ENCODE results near the gene KCNMA1. TPM values are rescaled to one million over a fixed set of nuclear protein-coding genes. Genes with fewer than 3 reads are reported as not detected.

The KCNMA1 gene
- total RNA-seq, 1 donor from 2014 or later, result 2.2 TPM

DNA sequence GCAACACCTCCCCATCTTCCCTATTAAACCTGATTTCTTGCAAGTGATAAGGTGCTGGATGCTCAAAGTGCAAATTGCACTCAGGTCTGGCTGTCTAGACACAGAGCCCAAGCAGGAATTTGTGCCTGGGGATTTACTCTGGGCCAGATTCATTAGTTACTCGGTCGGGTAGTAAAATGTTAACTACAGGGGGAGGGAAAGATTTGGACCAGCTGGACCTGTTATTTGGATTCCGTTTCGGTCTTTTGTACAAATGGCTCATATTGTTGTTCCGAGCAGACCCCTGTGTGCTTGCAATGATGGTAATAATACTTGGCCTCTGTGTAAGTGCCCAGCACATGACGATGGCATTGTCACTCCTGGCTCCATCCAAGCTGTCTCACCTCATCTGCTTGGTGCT is 609.6 kb downstream of the KCNMA1 start:
- DNase-seq (ENCODE audit: missing footprints), result no peak
- no peak for ATAC-seq
- intact Hi-C loops (cut with DNase I), result no loop called here

- intact Hi-C loops (cut with DNase I), result no loop called here
- DNase-seq (ENCODE audit: missing footprints), result no peak
- no peak for ATAC-seq
These were observed 610.0 kb downstream of the KCNMA1 start for GRCh38 chr10:77027576-77027975.

- DNase-seq (ENCODE audit: missing footprints) (no peak), ATAC-seq (no peak)
- intact Hi-C loops (cut with DNase I), result no loop called here
These were observed 610.5 kb downstream of the KCNMA1 start for GRCh38 chr10:77027141-77027540.

DNA sequence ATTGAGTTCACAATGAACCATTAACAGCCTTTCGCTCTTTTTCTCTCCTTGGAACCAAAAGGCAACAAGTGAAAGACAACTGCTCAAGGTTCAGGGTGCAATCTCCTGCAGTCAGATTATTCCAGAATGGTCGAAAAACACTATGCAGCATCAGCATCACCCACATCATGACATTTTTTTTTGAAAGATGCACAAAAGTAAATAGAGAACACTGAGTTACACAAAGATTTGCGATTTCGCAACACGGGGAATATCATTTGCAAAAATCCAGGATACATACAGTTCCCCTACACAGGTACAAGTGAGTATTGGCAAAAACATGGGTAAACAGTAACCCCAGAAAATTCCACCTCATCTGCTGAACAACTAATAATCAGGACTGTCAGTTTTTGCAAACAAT is 611.5 kb downstream of the KCNMA1 start:
- DNase-seq (ENCODE audit: missing footprints) (no peak), ATAC-seq (no peak)
- intact Hi-C loops (cut with DNase I), result no loop called here

DNA sequence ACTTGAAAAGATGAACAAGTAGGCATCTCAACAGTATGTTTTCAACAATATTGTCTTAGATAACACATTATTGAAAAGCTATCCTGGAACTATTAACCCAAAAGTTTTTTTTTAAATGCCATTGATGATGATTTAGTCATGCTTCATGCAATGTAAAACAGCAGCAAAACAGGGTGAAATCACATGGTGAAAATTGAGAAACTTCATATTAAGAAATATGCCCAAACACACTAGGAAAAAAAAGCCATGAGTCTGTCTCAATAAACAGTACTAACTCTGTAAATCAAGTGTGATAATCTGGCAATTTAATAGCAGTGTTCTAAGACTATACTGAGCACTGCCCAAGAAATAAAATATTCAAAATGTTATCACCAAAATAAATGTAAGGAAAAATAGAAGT is 613.1 kb downstream of the KCNMA1 start:
- intact Hi-C loops (cut with DNase I), result no loop called here
- no peak for ATAC-seq
- DNase-seq (ENCODE audit: missing footprints), result no peak

- intact Hi-C loops (cut with DNase I), result no loop called here
- no peak for DNase-seq (ENCODE audit: missing footprints)
- no peak for ATAC-seq
These were observed 614.2 kb downstream of the KCNMA1 start for GRCh38 chr10:77023396-77023795.

- ATAC-seq, result no peak
- DNase-seq (ENCODE audit: missing footprints), result no peak
- intact Hi-C loops (cut with DNase I), result no loop called here
These were observed 614.9 kb downstream of the KCNMA1 start for GRCh38 chr10:77022671-77023070.

- DNase-seq (ENCODE audit: missing footprints), result no peak
- no peak for ATAC-seq
- intact Hi-C loops (cut with DNase I), result no loop called here
These were observed 615.6 kb downstream of the KCNMA1 start for GRCh38 chr10:77021966-77022490.

DNA sequence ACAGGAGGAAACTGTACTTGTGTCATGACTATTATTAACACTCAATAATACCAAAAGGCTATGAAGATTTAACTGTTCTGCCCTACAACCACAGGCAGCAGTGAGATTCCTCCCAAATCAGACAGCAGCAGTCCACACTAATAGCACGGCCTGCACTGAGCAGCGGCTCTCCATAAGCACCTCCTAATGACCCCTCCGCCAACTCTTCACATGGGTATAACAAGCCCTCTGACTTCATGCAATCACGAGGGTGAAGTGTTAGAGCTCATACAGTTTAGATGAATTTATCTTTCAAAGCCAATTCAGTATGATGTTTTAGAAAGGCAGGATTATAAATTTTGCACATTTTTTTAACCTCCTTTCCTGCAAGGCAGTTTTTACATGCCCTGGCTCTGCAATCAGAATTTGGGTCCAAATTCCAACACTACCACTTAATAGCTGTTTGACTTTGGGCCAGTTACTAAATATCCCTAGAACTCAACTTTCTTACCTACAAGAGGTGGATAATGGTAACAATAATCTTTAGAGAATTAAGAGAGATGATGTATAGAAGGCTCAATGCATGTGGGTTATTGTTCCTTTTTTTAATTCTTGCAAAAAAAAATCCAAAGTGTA is 617.1 kb downstream of the KCNMA1 start:
- DNase-seq (ENCODE audit: missing footprints), result no peak
- no peak for ATAC-seq
- intact Hi-C loops (cut with DNase I), result no loop called here

DNA sequence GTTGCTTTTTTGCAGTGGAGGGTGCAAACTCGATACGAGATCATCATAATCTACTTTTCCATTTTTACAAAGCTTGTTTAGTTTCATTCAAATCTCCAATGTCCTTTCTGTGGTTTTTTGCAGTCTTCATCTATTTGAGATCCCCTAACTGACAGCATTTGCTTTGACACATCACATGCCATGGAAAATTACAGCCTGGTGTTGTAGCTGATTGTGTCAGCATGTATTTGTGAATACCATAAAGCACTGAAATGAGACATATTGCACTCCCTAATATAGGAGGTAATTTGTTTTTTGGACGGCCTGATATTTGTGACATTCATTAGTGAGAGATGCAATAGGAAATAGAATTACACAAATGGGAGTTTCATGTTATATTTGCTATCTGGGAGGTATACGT is 620.8 kb downstream of the KCNMA1 start:
- no peak for ATAC-seq
- intact Hi-C loops (cut with DNase I), result no loop called here
- DNase-seq (ENCODE audit: missing footprints), result no peak

DNA sequence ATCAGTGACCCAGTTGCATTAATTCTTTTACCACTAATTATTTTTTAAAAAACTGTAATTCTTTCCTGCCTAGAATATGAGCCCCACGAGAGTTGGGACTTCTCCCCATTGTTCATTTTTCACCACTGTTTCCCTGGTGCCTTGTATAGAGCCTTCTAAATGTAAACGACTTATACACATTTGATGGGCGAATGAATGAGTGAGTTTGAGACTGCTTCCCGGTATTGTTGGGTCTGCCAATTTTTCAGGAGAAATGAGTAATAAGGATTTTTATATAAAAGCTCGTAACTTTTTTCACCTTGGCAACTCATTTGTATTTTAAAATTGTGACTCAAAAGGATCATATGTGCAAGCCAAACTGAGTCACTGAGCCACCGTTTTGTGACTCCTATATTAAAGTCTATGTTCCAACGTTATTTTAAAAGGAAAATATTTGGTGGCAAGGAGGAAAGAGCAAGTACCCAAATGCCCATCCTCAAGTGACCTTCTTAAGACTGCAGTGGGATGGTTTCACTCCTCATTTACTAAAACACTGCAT is 621.3 kb downstream of the KCNMA1 start:
- intact Hi-C loops (cut with DNase I), result no loop called here
- ATAC-seq (no peak), DNase-seq (ENCODE audit: missing footprints) (no peak)

- DNase-seq (ENCODE audit: missing footprints) (no peak), ATAC-seq (no peak)
- intact Hi-C loops (cut with DNase I), result no loop called here
These were observed 622.2 kb downstream of the KCNMA1 start for GRCh38 chr10:77015360-77015759.

GRCh38 chr10:77012812-77013500 is 624.7 kb downstream of the KCNMA1 start:
- ATAC-seq (peak; percentile 65), DNase-seq (ENCODE audit: missing footprints) (no peak)
- intact Hi-C loops (cut with DNase I), result loop anchor here (1.0 kb wide), 1 partner anchor 57 kb away; no protein-coding TSS in a partner anchor

DNA sequence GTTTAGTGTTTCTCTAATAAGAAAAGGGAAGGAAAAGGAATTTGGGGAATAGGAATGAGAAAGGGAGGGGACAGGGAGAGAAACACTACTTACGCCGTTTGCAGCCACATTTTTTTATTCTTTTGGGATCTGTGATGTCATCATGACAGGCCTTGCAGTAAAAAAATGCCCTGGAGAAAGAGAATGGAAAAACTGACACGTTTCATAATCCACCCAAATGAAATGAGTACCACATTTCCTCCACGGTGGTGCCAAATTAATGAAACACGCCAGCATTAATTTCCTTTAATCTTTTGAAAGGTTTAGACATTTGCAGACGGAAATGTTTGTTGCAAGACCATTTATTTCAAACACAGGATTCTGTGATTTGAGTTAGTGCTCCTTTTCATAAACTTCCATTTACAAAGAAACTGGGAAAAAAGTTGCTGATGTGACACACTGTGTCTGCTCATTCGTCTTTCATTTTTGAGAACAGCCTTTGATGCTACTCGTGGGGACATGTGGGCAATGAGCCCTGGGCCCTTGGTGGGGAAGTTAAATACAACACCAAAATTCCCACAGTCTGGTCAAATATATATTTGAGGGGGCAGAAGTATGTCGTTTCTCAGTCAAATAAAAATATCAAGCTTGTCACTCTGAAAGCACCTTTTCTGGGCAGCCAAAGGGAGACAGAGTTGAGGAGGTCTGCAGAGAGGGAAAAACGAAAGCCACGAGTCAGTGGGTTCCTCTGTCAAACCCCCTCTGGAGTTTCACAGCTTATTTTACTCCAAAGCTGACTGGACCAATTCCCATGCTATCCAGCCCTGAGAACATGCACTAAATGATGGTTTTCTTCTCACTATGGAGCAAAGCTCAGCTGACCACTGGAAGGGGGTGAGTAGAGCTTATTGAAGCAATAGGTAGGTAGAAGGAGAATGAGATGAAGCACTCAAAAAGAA is 625.5 kb downstream of the KCNMA1 start:
- intact Hi-C loops (cut with DNase I), result loop anchor here (1.0 kb wide), 1 partner anchor 58 kb away; no protein-coding TSS in a partner anchor
- DNase-seq (ENCODE audit: missing footprints) (no peak), ATAC-seq (peak; percentile 71)

- ATAC-seq (no peak), DNase-seq (ENCODE audit: missing footprints) (no peak)
- intact Hi-C loops (cut with DNase I), result no loop called here
These were observed 627.2 kb downstream of the KCNMA1 start for GRCh38 chr10:77010430-77010829.

- ATAC-seq (no peak), DNase-seq (ENCODE audit: missing footprints) (no peak)
- intact Hi-C loops (cut with DNase I), result loop anchor here (5.0 kb wide), 2 partner anchors 99 to 1606 kb away; partner anchors contain the start of gene ZNF503
These were observed 629.8 kb downstream of the KCNMA1 start for GRCh38 chr10:77007834-77008233.

GRCh38 chr10:77006836-77007511 is 630.6 kb downstream of the KCNMA1 start:
- ATAC-seq (no peak), DNase-seq (ENCODE audit: missing footprints) (no peak)
- intact Hi-C loops (cut with DNase I), result loop anchor here (5.0 kb wide), 2 partner anchors 100 to 1605 kb away; partner anchors contain the start of gene ZNF503

GRCh38 chr10:77005871-77006270 is 631.7 kb downstream of the KCNMA1 start:
- intact Hi-C loops (cut with DNase I), result loop anchor here (5.0 kb wide), 2 partner anchors 101 to 1604 kb away; partner anchors contain the start of gene ZNF503
- no peak for DNase-seq (ENCODE audit: missing footprints)
- ATAC-seq, result no peak

Measured in Right ventricle myocardium inferior (tissue), 1 donor.